ENCODE measurements around the gene CREB5.

DNA sequence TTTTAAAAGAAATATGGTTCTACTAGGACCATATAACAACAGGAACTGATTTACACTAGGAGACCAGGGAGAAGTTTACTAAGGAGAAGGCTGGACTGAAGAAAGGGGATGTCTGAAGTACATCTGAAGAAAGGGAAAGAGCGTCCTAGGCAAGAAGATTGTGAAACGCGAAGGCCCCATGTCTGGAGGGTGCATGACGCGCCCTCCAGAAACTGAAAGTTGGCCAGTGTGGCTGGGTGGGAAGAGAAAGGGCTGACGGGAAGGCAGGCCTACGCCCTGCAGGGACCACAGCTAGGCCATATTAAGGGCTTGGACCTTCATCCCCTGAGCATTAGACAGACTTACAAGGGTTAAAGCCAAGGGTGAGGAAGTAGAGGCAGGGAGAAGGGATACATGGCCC lies 387.8 kb downstream of the CREB5 start:
- TF ChIP-seq EZH2 (IDR thresholded peaks at IDR 0.05; ENCODE audit: borderline replicate concordance, low read depth, low read length, severe bottlenecking) (no peak), CTCF (IDR thresholded peaks at IDR 0.05; ENCODE audit: borderline replicate concordance, extremely low read depth, low read length, poor library complexity, severe bottlenecking) (no peak)

All from DND-41 (cell line).